Activated T-cell treated with anti-CD3 and anti-CD28 coated beads, Interleukin-2, amount 50 U/mL, for 48 hours (primary cell): ENCODE data around the gene BICC1.

Experiments
- DNase-seq, 2 experiments: peaks; one replicate each; pipeline ENCODE4 v3.0.0-alpha.2; 2020

BICC1 gene

GRCh38 chr10:58609532-58610150, 97.0 kb downstream of the BICC1 start:
- no peak for DNase-seq

GRCh38 chr10:58615237-58615935, 102.7 kb downstream of the BICC1 start:
- DNase-seq: no peak

GRCh38 chr10:58618158-58618676, 105.5 kb downstream of the BICC1 start:
- no peak for DNase-seq

GRCh38 chr10:58621379-58622077, 108.9 kb downstream of the BICC1 start:
- DNase-seq: no peak

- no peak for DNase-seq
These were observed 109.6 kb downstream of the BICC1 start for GRCh38 chr10:58622246-58622645.

GRCh38 chr10:58625070-58625469, 112.4 kb downstream of the BICC1 start:
- DNase-seq: no peak

GRCh38 chr10:58627392-58627791, 114.7 kb downstream of the BICC1 start:
- no peak for DNase-seq

GRCh38 chr10:58631715-58632114, 119.0 kb downstream of the BICC1 start:
- DNase-seq: no peak

GRCh38 chr10:58632216-58632615, 119.5 kb downstream of the BICC1 start:
- DNase-seq: no peak

GRCh38 chr10:58637352-58637751, 124.7 kb downstream of the BICC1 start:
- no peak for DNase-seq

- no peak for DNase-seq
These were observed 125.7 kb downstream of the BICC1 start for GRCh38 chr10:58638388-58638787.

GRCh38 chr10:58641095-58641531, 128.4 kb downstream of the BICC1 start:
- DNase-seq: no peak

GRCh38 chr10:58641708-58642107, 129.0 kb downstream of the BICC1 start:
- DNase-seq: no peak

GRCh38 chr10:58642283-58642682, 129.6 kb downstream of the BICC1 start:
- no peak for DNase-seq

- DNase-seq: no peak
These were observed 130.3 kb downstream of the BICC1 start for GRCh38 chr10:58642916-58643428.

GRCh38 chr10:58644311-58644710, 131.6 kb downstream of the BICC1 start:
- DNase-seq: no peak

- DNase-seq: no peak
These were observed 132.9 kb downstream of the BICC1 start for GRCh38 chr10:58645416-58646146.

GRCh38 chr10:58647376-58648112, 134.9 kb downstream of the BICC1 start:
- no peak for DNase-seq

- DNase-seq: no peak
These were observed 135.5 kb downstream of the BICC1 start for GRCh38 chr10:58648131-58648530.

- no peak for DNase-seq
These were observed 138.4 kb downstream of the BICC1 start for GRCh38 chr10:58651040-58651439.

GRCh38 chr10:58651742-58652141, 139.1 kb downstream of the BICC1 start:
- no peak for DNase-seq

GRCh38 chr10:58653139-58653538, 140.5 kb downstream of the BICC1 start:
- no peak for DNase-seq
